ACC112 (cell line): ENCODE measurements around the gene SLC38A4.

Experiments
- H2AFZ ChIP-seq: fragments of 200-600 bp; sonication (generic); one replicate; pipeline ENCODE4 v1.6.0; 2017; ENCODE audit warnings: antibody characterized with exemption, low read length; ENCODE audit not compliant: unreplicated experiment
- H3K27ac ChIP-seq: fragments of 200-600 bp; sonication (generic); 2 replicates; pipeline ENCODE4 v1.5.1; 2014; ENCODE audit warnings: low read depth, mild to moderate bottlenecking, antibody characterized with exemption, low read length, moderate library complexity
- H3K27me3 ChIP-seq: fragments of 200-600 bp; sonication (generic); 2 replicates; pipeline ENCODE4 v1.6.1; 2014; ENCODE audit warnings: mild to moderate bottlenecking, antibody characterized with exemption, low read length, moderate library complexity, mixed read lengths; ENCODE audit not compliant: insufficient read depth
- H3K36me3 ChIP-seq: fragments of 200-600 bp; sonication (generic); 2 replicates; pipeline ENCODE4 v1.6.1; 2016; ENCODE audit warnings: mild to moderate bottlenecking, antibody characterized with exemption, low read length, moderate library complexity, mixed read lengths; ENCODE audit not compliant: insufficient read depth
- H3K4me1 ChIP-seq: fragments of 200-600 bp; sonication (generic); one replicate; pipeline ENCODE4 v1.6.1; 2016; ENCODE audit warnings: low read length, mixed read lengths; ENCODE audit not compliant: insufficient read depth, unreplicated experiment, control insufficient read depth
- H3K4me3 ChIP-seq: fragments of 200-600 bp; sonication (generic); 2 replicates; pipeline ENCODE4 v1.5.1; 2014; ENCODE audit warnings: mild to moderate bottlenecking, low read depth, low read length
- H3K79me2 ChIP-seq: fragments of 200-600 bp; sonication (generic); one replicate; pipeline ENCODE4 v1.6.0; 2016; ENCODE audit warnings: low read length; ENCODE audit not compliant: control insufficient read depth, unreplicated experiment, insufficient read depth

SLC38A4 gene

GRCh38 chr12:46815809-46816208, 10.0 kb downstream of the SLC38A4 start:
- no peak overlapping the region for H3K4me3 ChIP-seq
- no peaks in the 10 kb centered on the region for H3K27me3 ChIP-seq
- no peaks in the 10 kb centered on the region for H3K36me3 ChIP-seq
- no peaks in the 10 kb centered on the region for H3K4me1 ChIP-seq
- H3K27ac ChIP-seq: no peak overlapping the region
- H2AFZ ChIP-seq: no peak overlapping the region
- H3K79me2 ChIP-seq: no peaks in the 10 kb centered on the region

GRCh38 chr12:46814143-46814542, 11.7 kb downstream of the SLC38A4 start:
- no peak overlapping the region for H3K4me3 ChIP-seq

GRCh38 chr12:46811185-46811584, 14.6 kb downstream of the SLC38A4 start:
- Histone ChIP-seq H3K27ac (no peak overlapping the region), H3K4me3 (no peak overlapping the region), H3K27me3 (no peaks in the 10 kb centered on the region), H3K36me3 (no peaks in the 10 kb centered on the region), H3K4me1 (no peaks in the 10 kb centered on the region), H2AFZ (no peak overlapping the region), H3K79me2 (no peaks in the 10 kb centered on the region)

More at GRCh38 chr12:46814143-46814542, 11.7 kb downstream of the SLC38A4 start:
- H3K27me3 ChIP-seq: no peaks in the 10 kb centered on the region
- no peaks in the 10 kb centered on the region for H3K36me3 ChIP-seq
- no peaks in the 10 kb centered on the region for H3K4me1 ChIP-seq
- no peak overlapping the region for H3K27ac ChIP-seq
- H3K79me2 ChIP-seq: no peaks in the 10 kb centered on the region
- no peak overlapping the region for H2AFZ ChIP-seq

- H3K4me1 ChIP-seq: no peaks in the 10 kb centered on the region
- H2AFZ ChIP-seq: no peak overlapping the region
- H3K36me3 ChIP-seq: no peaks in the 10 kb centered on the region
- H3K79me2 ChIP-seq: no peaks in the 10 kb centered on the region
- no peaks in the 10 kb centered on the region for H3K27me3 ChIP-seq
- H3K4me3 ChIP-seq: no peak overlapping the region
- no peak overlapping the region for H3K27ac ChIP-seq
These were observed 16.7 kb downstream of the SLC38A4 start for GRCh38 chr12:46808955-46809697.

- H3K4me3 ChIP-seq: no peak overlapping the region
- no peaks in the 10 kb centered on the region for H3K4me1 ChIP-seq
- no peak overlapping the region for H2AFZ ChIP-seq
- no peak overlapping the region for H3K27ac ChIP-seq
- no peaks in the 10 kb centered on the region for H3K36me3 ChIP-seq
- no peaks in the 10 kb centered on the region for H3K27me3 ChIP-seq
- no peaks in the 10 kb centered on the region for H3K79me2 ChIP-seq
These were observed 17.5 kb downstream of the SLC38A4 start for GRCh38 chr12:46808317-46808716.

GRCh38 chr12:46804054-46804453, 21.7 kb downstream of the SLC38A4 start:
- H3K36me3 ChIP-seq: no peaks in the 10 kb centered on the region
- no peaks in the 10 kb centered on the region for H3K4me1 ChIP-seq
- no peaks in the 10 kb centered on the region for H3K27me3 ChIP-seq
- no peak overlapping the region for H3K4me3 ChIP-seq
- H3K27ac ChIP-seq: no peak overlapping the region
- H2AFZ ChIP-seq: peak overlapping the region; percentile 11
- no peaks in the 10 kb centered on the region for H3K79me2 ChIP-seq

- H3K27ac ChIP-seq: no peak overlapping the region
- no peaks in the 10 kb centered on the region for H3K79me2 ChIP-seq
- H3K4me3 ChIP-seq: no peak overlapping the region
- H3K4me1 ChIP-seq: no peaks in the 10 kb centered on the region
- H3K27me3 ChIP-seq: no peaks in the 10 kb centered on the region
- no peaks in the 10 kb centered on the region for H3K36me3 ChIP-seq
- H2AFZ ChIP-seq: no peak overlapping the region
These were observed 22.3 kb downstream of the SLC38A4 start for GRCh38 chr12:46803517-46803916.

GRCh38 chr12:46801293-46801692, 24.5 kb downstream of the SLC38A4 start:
- no peaks in the 10 kb centered on the region for H3K27me3 ChIP-seq
- H2AFZ ChIP-seq: no peak overlapping the region
- H3K79me2 ChIP-seq: no peaks in the 10 kb centered on the region
- no peak overlapping the region for H3K4me3 ChIP-seq
- no peaks in the 10 kb centered on the region for H3K36me3 ChIP-seq
- no peak overlapping the region for H3K27ac ChIP-seq
- no peaks in the 10 kb centered on the region for H3K4me1 ChIP-seq

- Histone ChIP-seq H3K79me2 (no peaks in the 10 kb centered on the region), H3K4me3 (no peak overlapping the region), H3K27me3 (no peaks in the 10 kb centered on the region), H3K4me1 (no peaks in the 10 kb centered on the region), H3K36me3 (no peaks in the 10 kb centered on the region), H3K27ac (no peak overlapping the region), H2AFZ (no peak overlapping the region)
These were observed 25.6 kb downstream of the SLC38A4 start for GRCh38 chr12:46800160-46800559.

- Histone ChIP-seq H3K36me3 (no peaks in the 10 kb centered on the region), H3K4me3 (no peak overlapping the region), H2AFZ (no peak overlapping the region), H3K27ac (no peak overlapping the region), H3K79me2 (no peaks in the 10 kb centered on the region), H3K27me3 (no peaks in the 10 kb centered on the region), H3K4me1 (no peaks in the 10 kb centered on the region)
These were observed 27.1 kb downstream of the SLC38A4 start for GRCh38 chr12:46798648-46799047.

- Histone ChIP-seq H3K4me1 (no peaks in the 10 kb centered on the region), H3K4me3 (no peak overlapping the region), H3K27me3 (no peaks in the 10 kb centered on the region), H3K36me3 (no peaks in the 10 kb centered on the region), H3K27ac (no peak overlapping the region), H2AFZ (no peak overlapping the region), H3K79me2 (no peaks in the 10 kb centered on the region)
These were observed 27.7 kb downstream of the SLC38A4 start for GRCh38 chr12:46798056-46798455.
